GM19025 (cell line): ENCODE data around the gene POLQ.
"Not testable (repeated sequence)": the region's sequence is repeated elsewhere in the genome, so short reads cannot be mapped to it uniquely, and the experiment has no call there.

Experiments used
- ATAC-seq: cut with Tn5 transposase; IDR thresholded peaks from one replicate; pipeline ENCODE4 v1.9.1; 2021; ENCODE audit warnings: mild to moderate bottlenecking, low read depth, moderate library complexity; ENCODE audit not compliant: unreplicated experiment

Gene POLQ

DNA sequence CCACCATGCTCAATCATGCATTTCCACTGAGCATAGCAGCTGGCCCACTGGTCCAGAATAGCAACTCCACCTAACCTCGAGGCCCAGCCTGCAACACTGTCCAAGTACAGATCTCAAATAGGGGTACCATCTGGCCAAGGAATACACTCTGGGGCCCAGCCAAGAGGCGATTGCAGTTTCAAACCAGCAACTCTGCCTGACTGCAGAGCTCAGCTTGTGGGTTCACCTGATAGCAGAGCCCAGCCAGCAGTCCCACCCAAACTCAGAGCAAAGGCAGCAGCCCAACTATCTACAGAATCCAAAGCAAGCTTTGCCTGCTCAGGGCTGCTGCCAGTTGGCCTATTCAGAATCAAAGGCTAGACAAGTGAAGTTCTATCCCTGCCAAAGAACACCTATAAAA is 30.5 kb downstream of the POLQ start:
- ATAC-seq = no peak

DNA sequence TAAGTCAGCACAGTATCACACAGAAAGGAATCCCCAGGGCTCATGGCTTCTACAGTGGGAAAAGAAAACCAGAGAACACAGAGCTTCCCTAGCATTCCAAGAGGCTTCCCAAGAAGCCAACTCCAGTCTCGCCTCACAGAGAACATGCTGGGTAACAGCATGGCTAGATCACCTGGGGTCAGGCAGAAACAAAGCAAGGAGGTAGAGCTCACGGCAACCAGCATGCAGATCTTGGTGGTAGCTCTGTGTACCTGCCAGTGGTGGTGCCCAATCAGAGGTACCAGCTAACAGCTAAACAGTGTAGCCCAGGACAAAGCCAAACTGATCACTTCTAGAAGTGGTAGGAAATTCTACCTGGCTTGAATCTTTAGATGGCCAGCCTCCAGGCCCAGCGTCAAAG is 31.3 kb downstream of the POLQ start:
- no peak for ATAC-seq

- ATAC-seq = no peak
Observed at GRCh38 chr3:121508389-121508788, 37.4 kb downstream of the POLQ start.

DNA sequence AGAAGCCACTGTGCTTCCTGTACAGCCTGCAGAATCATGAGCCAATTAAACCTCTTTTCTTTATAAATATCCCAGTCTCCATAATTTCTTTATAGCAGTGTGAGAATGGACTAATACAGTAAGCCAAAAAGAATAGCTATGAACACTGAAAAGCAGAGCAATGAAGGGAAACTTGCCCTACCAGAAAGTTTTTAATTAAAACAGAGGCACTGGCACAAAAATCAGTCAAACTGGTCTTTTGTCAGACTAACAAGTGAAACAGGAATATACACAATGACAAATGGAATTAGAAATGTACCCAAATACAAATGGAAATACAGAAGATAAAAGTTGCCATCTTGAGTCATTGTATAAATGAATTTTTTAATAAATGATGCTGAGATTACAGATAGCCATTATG is 40.5 kb downstream of the POLQ start:
- ATAC-seq = no peak

GRCh38 chr3:121504618-121505017 is 41.2 kb downstream of the POLQ start:
- ATAC-seq = no peak

DNA sequence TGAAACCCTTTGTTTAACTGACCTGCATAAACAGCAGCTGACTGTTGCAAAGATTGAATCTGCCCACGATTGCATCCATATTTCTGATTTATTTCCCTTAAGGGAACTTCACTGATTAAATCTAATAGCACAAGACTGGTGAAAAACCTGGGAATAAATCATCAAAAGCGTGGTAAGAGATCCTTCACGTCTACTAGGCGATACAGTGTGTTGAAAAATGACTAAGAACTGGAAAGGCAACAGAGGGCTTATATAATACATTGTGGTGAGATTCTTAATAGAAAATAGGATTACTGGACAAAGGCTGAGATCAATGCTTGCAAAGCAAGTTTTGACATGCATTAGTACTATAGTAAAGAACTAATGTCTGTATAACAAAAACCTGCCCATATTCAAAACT is 49.0 kb downstream of the POLQ start:
- no peak for ATAC-seq

DNA sequence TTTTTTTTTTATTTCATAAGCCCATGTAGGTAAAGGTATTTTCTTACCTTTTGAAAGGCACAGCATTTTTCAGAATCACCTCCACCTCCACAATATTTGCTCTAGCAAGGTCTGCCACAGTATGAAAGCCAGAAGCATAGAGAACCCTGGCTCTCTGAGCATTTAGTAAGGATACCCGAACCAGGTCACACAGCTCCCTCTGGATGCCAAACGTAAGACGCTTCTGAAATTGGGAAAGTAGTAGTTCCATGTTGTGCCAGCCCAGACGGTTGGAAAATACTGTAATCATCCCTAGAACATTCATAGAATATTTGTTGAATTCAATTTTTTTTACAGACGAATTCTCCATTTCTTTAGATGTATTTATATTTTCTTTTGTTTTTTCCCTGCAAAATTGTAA is 52.4 kb downstream of the POLQ start:
- ATAC-seq = no peak

GRCh38 chr3:121491683-121492320 is 54.0 kb downstream of the POLQ start:
- ATAC-seq = no peak

DNA sequence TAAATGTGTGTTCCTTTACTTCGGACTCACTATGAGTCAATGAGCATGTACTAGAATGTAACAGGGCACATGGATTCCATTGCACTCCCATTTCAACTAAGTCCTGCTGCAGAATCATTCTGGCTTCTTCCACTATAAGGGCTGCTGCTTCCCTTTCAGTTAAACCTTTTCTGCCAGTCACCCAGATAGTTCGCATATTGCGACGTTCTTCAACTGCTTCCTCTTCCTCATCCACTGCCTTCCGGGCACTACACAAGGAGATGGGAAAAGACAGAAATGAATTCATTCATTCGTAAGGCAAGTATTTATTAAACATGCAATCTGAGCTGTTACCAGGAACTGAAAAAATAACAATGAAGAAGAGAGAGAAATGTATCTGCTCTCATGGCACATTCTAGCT is 55.6 kb downstream of the POLQ start:
- no peak for ATAC-seq

DNA sequence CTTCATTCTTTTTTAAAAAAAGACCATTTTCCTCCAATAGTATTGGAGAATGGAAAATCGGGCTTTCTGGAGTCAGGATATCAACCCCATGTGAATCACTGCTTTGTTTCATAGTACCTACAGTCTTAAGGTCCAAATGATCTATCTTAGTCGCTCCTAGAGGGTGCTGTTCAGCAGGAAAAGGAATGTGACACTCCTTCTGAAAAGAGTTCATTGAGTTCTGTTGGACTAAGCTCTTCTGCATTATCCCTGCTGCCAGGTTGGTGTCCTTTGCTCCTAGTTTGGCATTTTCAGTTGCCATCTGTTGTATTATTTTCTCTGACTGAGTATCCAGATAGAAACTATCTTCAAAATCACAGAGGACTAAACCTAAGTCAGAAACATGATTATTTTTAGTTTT is 57.2 kb downstream of the POLQ start:
- ATAC-seq = no peak

- no peak for ATAC-seq
Observed at GRCh38 chr3:121483290-121483689, 62.5 kb downstream of the POLQ start.

DNA sequence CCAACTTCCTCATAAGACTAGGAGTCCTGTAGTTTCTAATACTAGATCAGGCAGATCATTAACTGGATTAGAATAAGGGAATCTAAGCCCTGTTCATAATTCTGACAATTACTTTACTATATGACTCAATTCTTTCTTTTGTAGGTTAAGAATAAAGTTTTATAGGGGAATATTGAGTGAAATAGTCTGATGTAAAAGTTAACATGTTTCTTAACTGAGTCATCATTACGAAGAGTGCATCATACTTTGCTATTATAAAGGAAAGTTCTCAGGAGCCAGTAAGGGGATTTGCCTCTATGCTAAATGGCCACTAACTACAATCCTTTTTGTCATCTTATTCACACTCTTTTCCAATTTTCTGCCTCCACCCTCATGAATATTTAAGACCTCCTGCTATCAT is 63.1 kb downstream of the POLQ start:
- no peak for ATAC-seq

DNA sequence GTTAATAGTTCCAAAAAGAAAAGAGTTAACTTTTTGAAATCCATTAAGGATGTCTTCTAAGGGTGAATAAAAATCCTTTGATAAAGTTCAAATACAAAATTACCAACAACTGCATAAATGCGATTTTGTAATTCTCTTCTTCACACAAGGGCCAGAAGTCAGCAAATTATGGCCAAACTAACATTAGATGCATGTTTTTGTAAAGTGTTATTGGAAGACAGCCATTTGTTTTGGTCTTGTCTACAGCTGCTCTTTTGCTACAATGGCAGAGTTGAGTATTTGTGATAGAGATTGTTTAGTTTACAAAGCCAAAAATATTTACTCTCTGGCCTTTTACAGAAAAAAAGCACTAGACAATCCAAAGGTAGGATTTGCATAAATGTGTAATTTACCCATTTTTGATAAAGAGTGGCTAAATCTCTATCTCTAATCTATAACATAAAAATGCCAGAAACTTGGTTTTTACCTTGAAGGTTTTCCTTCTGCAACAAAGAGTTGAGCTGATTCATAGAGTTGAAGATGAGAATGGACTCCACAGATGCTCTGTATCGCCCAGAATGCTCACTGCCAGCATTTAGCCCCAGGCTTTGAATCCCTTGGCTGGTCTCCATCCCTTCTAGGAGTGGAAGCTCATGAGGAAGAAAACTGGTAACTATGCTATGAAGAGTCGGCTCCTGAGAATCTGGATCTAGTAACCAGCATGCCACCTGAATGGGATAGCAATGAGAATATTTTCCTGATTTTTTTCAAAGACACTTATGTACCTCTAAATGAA is 64.5 kb downstream of the POLQ start:
- ATAC-seq = no peak

DNA sequence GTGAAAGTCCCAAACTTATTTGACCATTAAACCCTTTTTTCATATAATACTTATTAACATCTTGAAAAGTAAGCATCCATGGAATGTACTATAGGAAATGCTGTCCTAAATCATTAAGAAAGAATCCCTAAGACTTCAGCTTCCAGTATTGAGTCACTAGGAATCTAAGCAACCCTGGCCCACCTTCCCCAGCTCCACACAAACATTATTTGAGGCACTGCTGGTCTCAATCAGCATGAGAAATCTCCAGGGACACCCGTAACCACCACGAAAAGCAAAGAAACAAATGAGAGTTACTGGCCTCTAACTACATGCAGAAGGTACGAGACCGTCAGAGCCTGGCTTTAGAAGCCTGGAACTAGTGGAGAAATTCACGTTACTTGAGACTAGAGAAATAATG is 68.2 kb downstream of the POLQ start:
- no peak for ATAC-seq

DNA sequence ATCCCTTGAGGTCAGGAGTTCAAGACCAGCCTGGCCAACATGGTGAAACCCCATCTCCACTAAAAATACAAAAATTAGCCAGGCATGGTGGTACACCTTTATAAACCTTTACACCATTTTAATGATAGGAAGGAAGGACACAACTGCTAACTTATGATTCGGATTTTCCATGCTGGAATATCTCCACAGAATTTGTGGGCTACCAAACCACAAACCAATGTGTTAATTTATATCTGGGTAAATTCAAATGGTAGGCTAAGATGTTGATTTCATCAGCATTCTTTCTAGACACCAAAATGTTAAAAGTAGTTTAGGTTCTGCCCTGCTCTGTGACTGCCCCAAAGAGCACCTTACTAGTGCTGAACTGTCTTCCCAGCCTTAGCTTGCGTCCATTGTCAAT is 72.8 kb downstream of the POLQ start:
- no peak for ATAC-seq

DNA sequence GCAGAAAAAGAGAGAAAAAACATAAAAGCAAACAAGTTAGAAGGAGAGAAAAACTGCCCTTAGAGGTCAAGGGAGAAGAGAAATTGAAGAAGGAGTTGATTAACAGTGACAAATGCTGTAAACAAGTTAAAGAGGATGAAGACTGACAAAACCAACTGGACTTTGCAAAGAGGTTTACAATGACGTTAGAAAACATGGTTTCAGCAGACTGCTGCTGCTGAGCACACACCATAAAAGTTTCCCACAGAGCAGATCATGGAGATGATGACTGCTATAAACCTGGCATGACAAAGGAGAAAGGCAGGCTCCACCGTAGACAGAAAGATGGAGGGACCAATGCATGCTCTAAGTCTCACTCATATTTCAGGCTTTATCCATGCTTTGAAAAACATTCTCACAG is 78.7 kb downstream of the POLQ start:
- no peak for ATAC-seq

- ATAC-seq = no peak
Observed at GRCh38 chr3:121463745-121464144, 82.0 kb downstream of the POLQ start.

- no peak for ATAC-seq
Observed at GRCh38 chr3:121462565-121462964, 83.2 kb downstream of the POLQ start.

GRCh38 chr3:121451752-121452151 is 94.0 kb downstream of the POLQ start:
- not testable (repeated sequence) for ATAC-seq

DNA sequence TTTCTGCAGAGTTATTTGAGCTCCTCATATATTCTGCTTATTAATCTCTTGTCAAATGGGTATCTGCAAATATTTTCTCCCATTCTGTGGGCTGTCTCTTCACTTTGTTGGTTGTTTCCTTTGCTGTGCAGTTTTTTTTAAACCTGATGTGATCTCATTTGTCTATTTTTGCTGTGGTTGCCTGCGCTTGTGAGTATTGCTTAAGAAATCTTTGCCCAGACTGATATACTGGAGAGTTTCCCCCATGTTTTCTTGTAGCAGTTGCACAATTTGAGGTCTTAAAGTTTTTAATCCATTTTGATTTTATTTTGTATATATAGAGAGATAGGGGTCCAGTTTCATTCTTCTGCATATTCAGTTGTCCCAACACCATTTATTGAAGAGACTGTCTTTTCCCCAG is 102.3 kb downstream of the POLQ start:
- ATAC-seq = no peak

- ATAC-seq = no peak
Observed at GRCh38 chr3:121436641-121437040, 109.1 kb downstream of the POLQ start.

GRCh38 chr3:121436074-121436473 is 109.7 kb downstream of the POLQ start:
- no peak for ATAC-seq
